Measurements from ENCODE around the gene COX4I2.

DNA sequence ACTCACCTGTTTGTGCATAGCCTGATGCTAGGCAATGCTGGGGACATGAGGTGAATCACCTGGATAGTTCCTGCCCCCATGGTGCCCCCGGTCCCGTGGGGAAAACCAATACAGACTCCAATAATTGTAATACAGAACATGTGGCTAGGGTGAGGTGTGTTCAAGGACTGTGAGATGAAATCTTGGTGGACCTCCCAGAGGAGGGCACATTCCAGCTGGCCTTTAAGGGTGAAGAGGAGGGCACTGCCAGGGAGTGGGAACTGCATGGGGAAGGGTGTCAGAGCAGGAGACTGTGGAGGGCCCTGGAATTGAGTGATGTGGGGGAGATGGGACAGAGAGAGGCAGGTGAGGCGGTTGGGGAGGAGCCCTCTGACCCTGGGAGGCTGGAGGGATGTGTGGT, 2.5 kb downstream of the COX4I2 start:
- no peak for TF ChIP-seq EZH2 (IDR thresholded peaks at IDR 0.05; ENCODE audit: insufficient read depth, poor library complexity, severe bottlenecking)
- no peak for TF ChIP-seq EZH2phosphoT487 (IDR thresholded peaks at IDR 0.05; ENCODE audit: insufficient read depth, low read depth)

All from GM23248 (cell line).